Measurements from ENCODE around the gene ZBTB8A. TPM values are rescaled to one million over a fixed set of nuclear protein-coding genes. Genes with fewer than 3 reads are reported as not detected.

ZBTB8A gene
- polyA plus RNA-seq, 1 of the 3 experiments (the other 2 are of a cell fraction), result 1.3 TPM

DNA sequence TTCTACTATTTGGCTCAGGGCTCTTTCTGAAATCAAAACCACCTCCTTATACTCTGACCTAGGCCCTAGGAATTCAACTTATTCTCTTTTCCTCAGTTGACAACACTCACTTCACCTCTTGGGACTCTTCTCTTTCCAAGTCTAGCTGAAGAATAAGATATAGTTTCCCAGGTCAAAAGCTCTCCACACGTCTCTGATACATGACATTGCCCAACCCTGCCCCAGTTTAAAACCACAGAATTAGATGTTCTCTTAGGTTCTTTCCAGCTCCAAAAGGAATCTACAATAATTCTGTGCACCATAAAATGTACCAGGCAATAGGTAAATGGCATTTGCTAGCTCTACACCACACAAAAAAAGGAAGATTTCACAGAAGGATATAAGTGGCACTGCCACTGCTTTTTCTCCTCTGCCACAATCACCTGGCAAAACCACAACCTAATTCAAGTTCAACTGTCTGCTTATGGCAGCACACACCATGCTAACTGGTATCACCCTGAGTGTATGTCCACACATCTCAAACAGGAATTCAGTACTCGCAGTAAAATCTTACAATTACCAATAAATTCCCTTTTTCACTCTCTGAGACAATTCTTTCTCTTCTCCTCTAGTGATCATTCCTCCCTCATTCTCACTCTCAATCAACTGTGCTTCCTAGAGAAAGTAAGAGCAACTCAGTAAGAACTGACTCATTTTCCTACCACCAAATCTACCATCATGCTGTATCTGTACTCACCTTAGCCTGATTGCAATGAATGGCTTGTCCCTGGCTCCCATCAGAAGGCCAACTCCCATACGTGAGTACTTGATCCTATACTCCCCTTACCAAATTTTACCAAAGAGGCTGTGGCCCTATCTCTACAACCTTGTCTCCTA is 83.8 kb downstream of the ZBTB8A start:
- POLR2A ChIA-PET, result no interaction called here
- CTCF ChIA-PET, result interaction anchor here (1.9 kb wide), 1 partner anchor 10 kb away, joined by 4 read pairs; no protein-coding TSS in a partner anchor
- 91% methylated on average over 3 of the region's 3 CpGs for WGBS (ENCODE audit: low lambda C conversion rate)

More for the DNA sequence above, 83.8 kb downstream of the ZBTB8A start:
- H3K9me2 ChIP-seq, result no peaks in the 10 kb centered on the region
- H3K4me3 ChIP-seq (ENCODE audit: low read depth in 2 of 2, low read length in 1 of 2), result no peak overlapping the region
- H3K36me3 ChIP-seq (replicated peaks in 1 of 2; ENCODE audit: control insufficient read depth in 1 of 2, insufficient read depth in 2 of 2, low read length in 1 of 2), result peaks cover 9 to 46% of the 10 kb centered on the region in 2 experiments
- H3K9me3 ChIP-seq, result no peaks in the 10 kb centered on the region
- no peaks in the 10 kb centered on the region for H3K27me3 ChIP-seq (ENCODE audit: insufficient read depth)
- no peaks in the 10 kb centered on the region for H3F3A ChIP-seq (replicated peaks; ENCODE audit: insufficient read depth)
- H3K9ac ChIP-seq, result no peak overlapping the region
- H4K20me1 ChIP-seq (ENCODE audit: insufficient read depth), result no peaks in the 10 kb centered on the region
- no peaks in the 10 kb centered on the region; the same call in 1 of the 2 replicates for H3K79me2 ChIP-seq (ENCODE audit: insufficient read depth)
- H3K4me1 ChIP-seq (ENCODE audit: control insufficient read depth in 1 of 2, insufficient read depth in 2 of 2, low read depth in 1 of 2, low read length in 1 of 2), result no peaks in the 10 kb centered on the region
- TF ChIP-seq ELF1 (IDR thresholded peaks at IDR 0.05) (no peak), YY1 (IDR thresholded peaks at IDR 0.05; ENCODE audit: low read depth) (no peak), SMC3 (IDR thresholded peaks at IDR 0.05; ENCODE audit: low read depth, low read length) (no peak), FOSL2 (IDR thresholded peaks at IDR 0.05; ENCODE audit: borderline replicate concordance, low read depth) (no peak), SIN3A (IDR thresholded peaks at IDR 0.05; ENCODE audit: borderline replicate concordance, low read depth, low read length) (no peak), GABPA (IDR thresholded peaks at IDR 0.05; ENCODE audit: low read depth) (no peak), MXI1 (IDR thresholded peaks at IDR 0.05; ENCODE audit: low read depth, low read length) (no peak)
- TF ChIP-seq, protein P1, sequence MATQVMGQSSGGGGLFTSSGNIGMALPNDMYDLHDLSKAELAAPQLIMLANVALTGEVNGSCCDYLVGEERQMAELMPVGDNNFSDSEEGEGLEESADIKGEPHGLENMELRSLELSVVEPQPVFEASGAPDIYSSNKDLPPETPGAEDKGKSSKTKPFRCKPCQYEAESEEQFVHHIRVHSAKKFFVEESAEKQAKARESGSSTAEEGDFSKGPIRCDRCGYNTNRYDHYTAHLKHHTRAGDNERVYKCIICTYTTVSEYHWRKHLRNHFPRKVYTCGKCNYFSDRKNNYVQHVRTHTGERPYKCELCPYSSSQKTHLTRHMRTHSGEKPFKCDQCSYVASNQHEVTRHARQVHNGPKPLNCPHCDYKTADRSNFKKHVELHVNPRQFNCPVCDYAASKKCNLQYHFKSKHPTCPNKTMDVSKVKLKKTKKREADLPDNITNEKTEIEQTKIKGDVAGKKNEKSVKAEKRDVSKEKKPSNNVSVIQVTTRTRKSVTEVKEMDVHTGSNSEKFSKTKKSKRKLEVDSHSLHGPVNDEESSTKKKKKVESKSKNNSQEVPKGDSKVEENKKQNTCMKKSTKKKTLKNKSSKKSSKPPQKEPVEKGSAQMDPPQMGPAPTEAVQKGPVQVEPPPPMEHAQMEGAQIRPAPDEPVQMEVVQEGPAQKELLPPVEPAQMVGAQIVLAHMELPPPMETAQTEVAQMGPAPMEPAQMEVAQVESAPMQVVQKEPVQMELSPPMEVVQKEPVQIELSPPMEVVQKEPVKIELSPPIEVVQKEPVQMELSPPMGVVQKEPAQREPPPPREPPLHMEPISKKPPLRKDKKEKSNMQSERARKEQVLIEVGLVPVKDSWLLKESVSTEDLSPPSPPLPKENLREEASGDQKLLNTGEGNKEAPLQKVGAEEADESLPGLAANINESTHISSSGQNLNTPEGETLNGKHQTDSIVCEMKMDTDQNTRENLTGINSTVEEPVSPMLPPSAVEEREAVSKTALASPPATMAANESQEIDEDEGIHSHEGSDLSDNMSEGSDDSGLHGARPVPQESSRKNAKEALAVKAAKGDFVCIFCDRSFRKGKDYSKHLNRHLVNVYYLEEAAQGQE (IDR thresholded peaks at IDR 0.05; ENCODE audit: low read depth, low read length), result no peak
- TF ChIP-seq, protein P2, sequence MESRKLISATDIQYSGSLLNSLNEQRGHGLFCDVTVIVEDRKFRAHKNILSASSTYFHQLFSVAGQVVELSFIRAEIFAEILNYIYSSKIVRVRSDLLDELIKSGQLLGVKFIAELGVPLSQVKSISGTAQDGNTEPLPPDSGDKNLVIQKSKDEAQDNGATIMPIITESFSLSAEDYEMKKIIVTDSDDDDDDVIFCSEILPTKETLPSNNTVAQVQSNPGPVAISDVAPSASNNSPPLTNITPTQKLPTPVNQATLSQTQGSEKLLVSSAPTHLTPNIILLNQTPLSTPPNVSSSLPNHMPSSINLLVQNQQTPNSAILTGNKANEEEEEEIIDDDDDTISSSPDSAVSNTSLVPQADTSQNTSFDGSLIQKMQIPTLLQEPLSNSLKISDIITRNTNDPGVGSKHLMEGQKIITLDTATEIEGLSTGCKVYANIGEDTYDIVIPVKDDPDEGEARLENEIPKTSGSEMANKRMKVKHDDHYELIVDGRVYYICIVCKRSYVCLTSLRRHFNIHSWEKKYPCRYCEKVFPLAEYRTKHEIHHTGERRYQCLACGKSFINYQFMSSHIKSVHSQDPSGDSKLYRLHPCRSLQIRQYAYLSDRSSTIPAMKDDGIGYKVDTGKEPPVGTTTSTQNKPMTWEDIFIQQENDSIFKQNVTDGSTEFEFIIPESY (IDR thresholded peaks at IDR 0.05; ENCODE audit: borderline replicate concordance, low read depth), result no peak
- TF ChIP-seq, protein P3, sequence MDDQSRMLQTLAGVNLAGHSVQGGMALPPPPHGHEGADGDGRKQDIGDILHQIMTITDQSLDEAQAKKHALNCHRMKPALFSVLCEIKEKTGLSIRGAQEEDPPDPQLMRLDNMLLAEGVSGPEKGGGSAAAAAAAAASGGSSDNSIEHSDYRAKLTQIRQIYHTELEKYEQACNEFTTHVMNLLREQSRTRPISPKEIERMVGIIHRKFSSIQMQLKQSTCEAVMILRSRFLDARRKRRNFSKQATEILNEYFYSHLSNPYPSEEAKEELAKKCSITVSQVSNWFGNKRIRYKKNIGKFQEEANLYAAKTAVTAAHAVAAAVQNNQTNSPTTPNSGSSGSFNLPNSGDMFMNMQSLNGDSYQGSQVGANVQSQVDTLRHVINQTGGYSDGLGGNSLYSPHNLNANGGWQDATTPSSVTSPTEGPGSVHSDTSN (IDR thresholded peaks at IDR 0.05), result no peak
- TF ChIP-seq, protein P4, sequence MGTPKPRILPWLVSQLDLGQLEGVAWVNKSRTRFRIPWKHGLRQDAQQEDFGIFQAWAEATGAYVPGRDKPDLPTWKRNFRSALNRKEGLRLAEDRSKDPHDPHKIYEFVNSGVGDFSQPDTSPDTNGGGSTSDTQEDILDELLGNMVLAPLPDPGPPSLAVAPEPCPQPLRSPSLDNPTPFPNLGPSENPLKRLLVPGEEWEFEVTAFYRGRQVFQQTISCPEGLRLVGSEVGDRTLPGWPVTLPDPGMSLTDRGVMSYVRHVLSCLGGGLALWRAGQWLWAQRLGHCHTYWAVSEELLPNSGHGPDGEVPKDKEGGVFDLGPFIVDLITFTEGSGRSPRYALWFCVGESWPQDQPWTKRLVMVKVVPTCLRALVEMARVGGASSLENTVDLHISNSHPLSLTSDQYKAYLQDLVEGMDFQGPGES (IDR thresholded peaks at IDR 0.05; ENCODE audit: low read depth, low read length), result no peak
- TF ChIP-seq, protein P5, sequence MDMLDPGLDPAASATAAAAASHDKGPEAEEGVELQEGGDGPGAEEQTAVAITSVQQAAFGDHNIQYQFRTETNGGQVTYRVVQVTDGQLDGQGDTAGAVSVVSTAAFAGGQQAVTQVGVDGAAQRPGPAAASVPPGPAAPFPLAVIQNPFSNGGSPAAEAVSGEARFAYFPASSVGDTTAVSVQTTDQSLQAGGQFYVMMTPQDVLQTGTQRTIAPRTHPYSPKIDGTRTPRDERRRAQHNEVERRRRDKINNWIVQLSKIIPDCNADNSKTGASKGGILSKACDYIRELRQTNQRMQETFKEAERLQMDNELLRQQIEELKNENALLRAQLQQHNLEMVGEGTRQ (IDR thresholded peaks at IDR 0.05; ENCODE audit: borderline replicate concordance, low read depth, low read length), result no peak
- no peak overlapping the region for H3K4me2 ChIP-seq
- DNase-seq, result no peak
- no peak overlapping the region for H2AFZ ChIP-seq (ENCODE audit: low read depth)
- H3K27ac ChIP-seq (ENCODE audit: low read depth in 2 of 2, low read length in 1 of 2), result no peak overlapping the region

Data from SK-N-SH (cell line).